Amygdala (tissue), 56 donors: ENCODE data around the gene CORO2B.

Experiments used
- DNase-seq, 56 donors: peaks; one replicate each; lab custom pipeline; 2025; lab: John Stamatoyannopoulos, UW

Gene CORO2B

GRCh38 chr15:68578980-68579935, at the start of gene CORO2B:
CORO2B (plus strand) TSS chr15:68578993; CDS start chr15:68579263, 270 bp downstream.
- DNase-seq: peak in 37 of 56 donors; percentile 19 to 81 (median 51)

- no peak for DNase-seq
These were observed 47.2 kb upstream of the CORO2B start for GRCh38 chr15:68531387-68532179.

- no peak for DNase-seq
These were observed 42.3 kb upstream of the CORO2B start for GRCh38 chr15:68536331-68537095.

GRCh38 chr15:68537097-68537496, 41.7 kb upstream of the CORO2B start:
- no peak for DNase-seq

- DNase-seq: no peak
These were observed 41.3 kb upstream of the CORO2B start for GRCh38 chr15:68537506-68537905.

GRCh38 chr15:68538311-68538710, 40.5 kb upstream of the CORO2B start:
- DNase-seq: no peak

- DNase-seq: no peak
These were observed 37.0 kb upstream of the CORO2B start for GRCh38 chr15:68541743-68542142.

- DNase-seq: no peak
These were observed 36.4 kb upstream of the CORO2B start for GRCh38 chr15:68542348-68542747.

- no peak for DNase-seq
These were observed 36.0 kb upstream of the CORO2B start for GRCh38 chr15:68542771-68543164.

- DNase-seq: peak in 4 of 56 donors; percentile 9 to 48 (median 10)
These were observed 35.4 kb upstream of the CORO2B start for GRCh38 chr15:68543165-68544008.

GRCh38 chr15:68546318-68546717, 32.5 kb upstream of the CORO2B start:
- DNase-seq: no peak

GRCh38 chr15:68548364-68548763, 30.4 kb upstream of the CORO2B start:
- no peak for DNase-seq

GRCh38 chr15:68550004-68550403, 28.8 kb upstream of the CORO2B start:
- DNase-seq: no peak

- DNase-seq: peak in 45 of 56 donors; percentile 10 to 84 (median 47)
These were observed 28.1 kb upstream of the CORO2B start for GRCh38 chr15:68550498-68551295.

- DNase-seq: no peak
These were observed 27.5 kb upstream of the CORO2B start for GRCh38 chr15:68551296-68551635.

- DNase-seq: peak in 7 of 56 donors; percentile 15 to 37 (median 21)
These were observed 26.4 kb upstream of the CORO2B start for GRCh38 chr15:68552344-68552743.

GRCh38 chr15:68552773-68553172, 26.0 kb upstream of the CORO2B start:
- DNase-seq: peak in 49 of 56 donors; percentile 12 to 87 (median 57)

GRCh38 chr15:68553314-68553993, 25.3 kb upstream of the CORO2B start:
- DNase-seq: no peak
